ENCODE results near the gene SLC16A3.

The SLC16A3 gene

GRCh38 chr17:82269138-82269881 is 40.5 kb downstream of the SLC16A3 start:
- DNase-seq (ENCODE audit: low spot score) = no peak

GRCh38 chr17:82269882-82270500 is 41.1 kb downstream of the SLC16A3 start:
- no peak for DNase-seq (ENCODE audit: low spot score)

GRCh38 chr17:82270651-82271050 is 41.8 kb downstream of the SLC16A3 start:
- no peak for DNase-seq (ENCODE audit: low spot score)

- DNase-seq (ENCODE audit: low spot score) = no peak
Observed at GRCh38 chr17:82271401-82271800, 42.6 kb downstream of the SLC16A3 start.

GRCh38 chr17:82272495-82273326 is 43.9 kb downstream of the SLC16A3 start:
- DNase-seq (ENCODE audit: low spot score) = no peak

GRCh38 chr17:82273327-82274133 is 44.7 kb downstream of the SLC16A3 start, which contains the start of gene CSNK1D:
TSS of gene CSNK1D (minus strand) at chr17:82273700. CDS start at chr17:82273381, 319 bp downstream.
- DNase-seq (ENCODE audit: low spot score) = peak; percentile 91

- no peak for DNase-seq (ENCODE audit: low spot score)
Observed at GRCh38 chr17:82274134-82275020, 45.5 kb downstream of the SLC16A3 start.

GRCh38 chr17:82275326-82275725 is 46.5 kb downstream of the SLC16A3 start:
- no peak for DNase-seq (ENCODE audit: low spot score)

- no peak for DNase-seq (ENCODE audit: low spot score)
Observed at GRCh38 chr17:82276938-82277337, 48.1 kb downstream of the SLC16A3 start.

- DNase-seq (ENCODE audit: low spot score) = no peak
Observed at GRCh38 chr17:82277851-82278250, 49.0 kb downstream of the SLC16A3 start.

GRCh38 chr17:82278308-82278707 is 49.5 kb downstream of the SLC16A3 start:
- no peak for DNase-seq (ENCODE audit: low spot score)

GRCh38 chr17:82278786-82279391 is 50.0 kb downstream of the SLC16A3 start:
- DNase-seq (ENCODE audit: low spot score) = no peak

- DNase-seq (ENCODE audit: low spot score) = no peak
Observed at GRCh38 chr17:82280537-82280936, 51.7 kb downstream of the SLC16A3 start.

- DNase-seq (ENCODE audit: low spot score) = no peak
Observed at GRCh38 chr17:82281076-82281475, 52.2 kb downstream of the SLC16A3 start.

- DNase-seq (ENCODE audit: low spot score) = peak; percentile 72
Observed at GRCh38 chr17:82281502-82282238, 52.8 kb downstream of the SLC16A3 start.

GRCh38 chr17:82282239-82283207 is 53.7 kb downstream of the SLC16A3 start:
- DNase-seq (ENCODE audit: low spot score) = no peak

GRCh38 chr17:82283208-82283749 is 54.4 kb downstream of the SLC16A3 start:
- no peak for DNase-seq (ENCODE audit: low spot score)

GRCh38 chr17:82285141-82285540 is 56.3 kb downstream of the SLC16A3 start:
- no peak for DNase-seq (ENCODE audit: low spot score)
